HUES64 (cell line): ENCODE measurements around the gene RALGAPB.
"Not testable (repeated sequence)": the region's sequence is repeated elsewhere in the genome, so short reads cannot be mapped to it uniquely, and the experiment has no call there.

Experiments used
- H3K27ac ChIP-seq: 2 replicates; pipeline ENCODE4 v1.7.0; 2013; ENCODE audit warnings: low read depth, low read length, inconsistent platforms
- H3K27me3 ChIP-seq: 2 replicates; pipeline ENCODE4 v1.6.1; 2013; ENCODE audit warnings: mild to moderate bottlenecking, low read length; ENCODE audit not compliant: insufficient read depth
- H3K36me3 ChIP-seq: 2 replicates; pipeline ENCODE4 v1.6.1; 2013; ENCODE audit warnings: mild to moderate bottlenecking, low read length; ENCODE audit not compliant: insufficient read depth
- H3K4me1 ChIP-seq: 2 replicates; pipeline ENCODE4 v1.6.1; 2013; ENCODE audit warnings: mild to moderate bottlenecking, low read length, moderate library complexity; ENCODE audit not compliant: insufficient read depth
- H3K4me3 ChIP-seq: 2 replicates; pipeline ENCODE4 v1.5.1; 2013; ENCODE audit warnings: mild to moderate bottlenecking, low read length, moderate library complexity
- H3K9ac ChIP-seq: 2 replicates; pipeline ENCODE4 v1.6.1; 2013; ENCODE audit warnings: mild to moderate bottlenecking, low read depth, low read length
- H3K9me3 ChIP-seq: 2 replicates; pipeline ENCODE4 v1.6.1; 2013; ENCODE audit warnings: low read depth, low read length; ENCODE audit not compliant: insufficient read depth
- WGBS: fragments of 150-250, 120-280 bp; methylation state at CpG from one replicate; pipeline ENCODE4 v1.1.7; 2013; ENCODE audit warnings: missing lambda C conversion rate; 5-methylcytosine and 5-hydroxymethylcytosine counted together

The RALGAPB gene

DNA sequence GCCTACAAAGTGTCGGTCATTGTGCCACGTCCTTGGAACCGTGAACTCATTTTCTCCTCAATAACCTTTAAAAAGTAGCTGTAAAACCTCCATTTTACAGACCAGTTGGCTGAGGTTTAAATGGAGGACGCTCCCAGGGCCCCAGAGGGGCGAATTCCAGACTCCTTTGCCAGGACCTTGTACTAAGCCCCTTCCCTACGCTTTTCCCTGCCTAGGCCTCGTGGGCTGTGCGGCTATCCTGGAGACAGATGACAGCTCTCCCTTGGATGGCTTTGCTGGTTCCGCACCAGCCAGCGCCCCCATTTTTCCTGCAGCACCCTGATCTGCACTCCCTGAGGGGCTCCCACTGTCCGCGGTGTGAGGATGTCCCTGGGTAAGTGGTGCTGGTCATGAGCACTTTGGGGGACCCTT, 25.4 kb upstream of the RALGAPB start:
- peak overlapping the region; percentile 86 for H3K27ac ChIP-seq
- H3K27me3 ChIP-seq = no peaks in the 10 kb centered on the region
- peaks cover 30% of the 10 kb centered on the region for H3K36me3 ChIP-seq
- H3K4me1 ChIP-seq = peaks cover 9% of the 10 kb centered on the region
- peak overlapping the region; percentile 96 for H3K9ac ChIP-seq
- 66% methylated on average over 12 of the region's 12 CpGs for WGBS
- H3K9me3 ChIP-seq = no peaks in the 10 kb centered on the region
- peak overlapping the region; percentile 97 for H3K4me3 ChIP-seq

DNA sequence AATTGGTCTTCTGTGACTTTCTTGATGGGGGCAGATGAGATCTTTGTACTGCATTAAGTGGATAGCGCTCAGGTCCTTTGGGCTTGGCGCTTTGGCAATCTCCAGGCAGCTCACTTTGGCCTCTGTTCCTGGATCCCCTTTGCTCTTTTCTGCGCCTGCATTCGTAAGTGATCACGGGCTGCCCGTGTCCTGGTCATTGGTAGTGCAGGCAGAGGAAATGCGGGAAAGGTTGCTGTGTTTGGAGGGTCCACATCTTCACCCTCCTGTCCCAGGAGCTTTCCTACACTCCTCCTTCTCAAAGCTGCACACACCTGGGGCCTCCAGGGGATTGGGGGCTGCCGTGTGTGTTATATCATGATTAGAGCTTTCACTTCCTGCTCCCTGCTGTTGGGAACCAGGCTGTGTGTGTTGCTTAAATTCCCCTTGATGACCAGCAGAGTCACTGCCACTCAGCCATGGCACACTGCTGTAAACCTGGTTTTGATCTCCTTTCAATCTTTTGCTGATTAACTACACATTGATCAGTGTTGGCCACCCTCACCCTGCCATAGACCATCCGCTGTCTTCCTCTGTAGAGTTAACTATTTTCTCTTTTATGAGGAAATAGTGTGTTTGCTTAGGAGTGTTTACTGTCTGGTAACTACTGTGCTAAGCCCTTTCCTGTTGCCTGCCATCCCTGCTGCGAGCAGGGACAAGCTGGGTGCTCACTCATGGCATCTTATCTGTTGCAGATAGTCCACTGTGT, 24.5 kb upstream of the RALGAPB start:
- no peak overlapping the region for H3K9ac ChIP-seq
- H3K4me3 ChIP-seq = peak overlapping the region; percentile 97; the same call in 1 of the 2 replicates
- no peak overlapping the region for H3K27ac ChIP-seq
- peaks cover 30% of the 10 kb centered on the region for H3K36me3 ChIP-seq
- H3K4me1 ChIP-seq = peaks cover 9% of the 10 kb centered on the region
- no peaks in the 10 kb centered on the region for H3K9me3 ChIP-seq
- H3K27me3 ChIP-seq = no peaks in the 10 kb centered on the region
- WGBS = 92% methylated on average over 9 of the region's 10 CpGs

DNA sequence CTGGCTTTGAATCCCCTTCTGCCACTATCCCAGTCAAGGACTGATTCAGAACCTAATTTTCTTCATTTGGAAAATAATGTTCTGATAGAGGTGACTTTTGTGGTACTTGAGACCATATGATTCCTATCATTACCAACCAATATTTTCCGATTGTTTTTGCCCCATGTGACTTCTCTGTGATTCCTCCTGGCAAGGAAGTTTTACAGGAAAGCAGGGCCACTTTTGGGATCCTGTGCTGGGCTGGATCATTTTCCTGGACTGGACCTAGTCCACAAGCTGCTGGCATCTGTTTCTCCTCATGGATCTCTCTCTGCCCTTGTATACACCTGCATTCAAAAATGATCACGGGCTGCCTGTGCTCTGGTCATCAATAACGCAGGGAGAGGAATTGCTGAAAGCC, 23.6 kb upstream of the RALGAPB start:
- Histone ChIP-seq H3K9me3 (no peaks in the 10 kb centered on the region), H3K27me3 (no peaks in the 10 kb centered on the region), H3K9ac (no peak overlapping the region), H3K36me3 (peaks cover 30% of the 10 kb centered on the region), H3K4me1 (peaks cover 9% of the 10 kb centered on the region), H3K27ac (no peak overlapping the region), H3K4me3 (no peak overlapping the region)
- WGBS = 93% methylated on average over 3 of the region's 3 CpGs

- Histone ChIP-seq H3K9ac (no peak overlapping the region), H3K9me3 (no peaks in the 10 kb centered on the region), H3K36me3 (peaks cover 30% of the 10 kb centered on the region), H3K4me1 (peaks cover 9% of the 10 kb centered on the region), H3K27me3 (no peaks in the 10 kb centered on the region), H3K4me3 (no peak overlapping the region), H3K27ac (no peak overlapping the region)
- WGBS = 82% methylated on average over 7 of the region's 7 CpGs
Observed at GRCh38 chr20:38450412-38450975, 22.1 kb upstream of the RALGAPB start.

GRCh38 chr20:38452880-38453624, 19.6 kb upstream of the RALGAPB start:
- no peak overlapping the region for H3K4me3 ChIP-seq
- no peak overlapping the region for H3K27ac ChIP-seq
- H3K4me1 ChIP-seq = no peaks in the 10 kb centered on the region; the same call in 1 of the 2 replicates
- no peaks in the 10 kb centered on the region for H3K27me3 ChIP-seq
- peaks cover 30% of the 10 kb centered on the region for H3K36me3 ChIP-seq
- 92% methylated on average over 16 of the region's 19 CpGs for WGBS
- H3K9me3 ChIP-seq = no peaks in the 10 kb centered on the region
- H3K9ac ChIP-seq = no peak overlapping the region

DNA sequence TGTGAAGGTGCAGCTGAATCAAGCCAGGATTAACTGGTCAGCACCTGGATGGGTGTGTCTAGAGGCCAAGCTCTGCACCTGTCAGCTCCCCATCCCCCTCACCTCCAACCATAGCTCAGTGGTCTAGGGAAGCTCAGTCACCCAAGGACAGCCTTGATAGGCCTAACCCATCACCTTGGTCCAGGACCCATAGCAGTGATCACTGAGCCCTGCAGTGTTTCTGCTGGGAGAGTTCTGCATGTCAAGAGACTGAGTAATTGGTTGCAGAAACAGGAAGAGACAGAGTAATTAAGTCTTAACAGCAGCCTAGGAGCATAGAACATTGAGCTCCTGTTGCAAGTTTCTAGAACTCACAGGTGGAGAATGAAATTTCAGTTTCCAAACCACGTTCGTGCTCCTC, 18.7 kb upstream of the RALGAPB start:
- Histone ChIP-seq H3K36me3 (peaks cover 24% of the 10 kb centered on the region), H3K4me3 (no peak overlapping the region), H3K9ac (no peak overlapping the region), H3K9me3 (no peaks in the 10 kb centered on the region), H3K4me1 (no peaks in the 10 kb centered on the region; the same call in 1 of the 2 replicates), H3K27ac (no peak overlapping the region), H3K27me3 (no peaks in the 10 kb centered on the region)
- 91% methylated on average over 2 of the region's 2 CpGs for WGBS

DNA sequence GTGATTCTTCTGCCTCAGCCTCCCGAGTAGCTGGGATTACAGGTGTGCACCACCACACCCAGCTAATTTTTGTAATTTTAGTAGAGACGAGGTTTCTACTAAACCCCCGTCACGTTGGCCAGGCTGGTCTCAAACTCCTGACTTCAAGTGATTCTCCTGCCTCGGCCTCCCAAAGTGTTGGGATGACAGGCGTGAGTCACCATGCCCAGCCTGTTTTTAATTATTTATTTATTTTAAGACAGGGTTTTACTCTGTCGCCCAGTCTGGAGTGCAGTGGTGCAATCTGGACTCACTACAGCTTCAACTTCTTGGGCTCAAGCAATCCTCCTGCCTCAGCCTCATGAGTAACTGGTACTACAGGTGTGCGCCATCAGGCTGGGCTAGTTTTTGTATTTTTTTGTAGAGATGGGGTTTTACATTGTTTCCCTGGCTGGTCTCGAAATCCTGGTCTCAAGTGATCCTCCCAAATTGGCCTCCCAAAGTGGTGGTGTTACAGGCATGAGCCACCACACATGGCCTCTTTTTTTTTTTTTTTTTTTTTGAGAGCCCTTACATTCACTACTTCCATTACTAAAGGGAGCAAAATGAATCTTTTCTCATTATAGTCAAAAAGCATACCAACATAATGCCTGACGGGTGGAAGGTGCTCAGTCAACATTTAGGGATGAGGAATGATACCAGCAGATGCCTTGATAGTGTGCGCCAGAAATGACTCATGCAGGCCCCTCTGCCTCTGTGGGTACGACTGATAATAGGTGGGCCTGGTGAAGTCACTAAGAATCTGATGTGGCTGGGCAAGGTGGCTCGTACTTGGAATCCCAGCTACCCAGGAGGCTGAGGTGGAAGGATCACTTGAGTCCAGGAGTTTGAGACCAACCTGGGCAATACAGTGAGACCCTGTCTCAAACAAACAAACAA, 17.8 kb upstream of the RALGAPB start:
- WGBS = 92% methylated on average over 13 of the region's 13 CpGs
- peaks cover 15% of the 10 kb centered on the region for H3K36me3 ChIP-seq
- no peaks in the 10 kb centered on the region for H3K9me3 ChIP-seq
- H3K4me1 ChIP-seq = no peaks in the 10 kb centered on the region; the same call in 1 of the 2 replicates
- H3K4me3 ChIP-seq = no peak overlapping the region
- no peak overlapping the region for H3K27ac ChIP-seq
- H3K9ac ChIP-seq = no peak overlapping the region
- H3K27me3 ChIP-seq = no peaks in the 10 kb centered on the region

DNA sequence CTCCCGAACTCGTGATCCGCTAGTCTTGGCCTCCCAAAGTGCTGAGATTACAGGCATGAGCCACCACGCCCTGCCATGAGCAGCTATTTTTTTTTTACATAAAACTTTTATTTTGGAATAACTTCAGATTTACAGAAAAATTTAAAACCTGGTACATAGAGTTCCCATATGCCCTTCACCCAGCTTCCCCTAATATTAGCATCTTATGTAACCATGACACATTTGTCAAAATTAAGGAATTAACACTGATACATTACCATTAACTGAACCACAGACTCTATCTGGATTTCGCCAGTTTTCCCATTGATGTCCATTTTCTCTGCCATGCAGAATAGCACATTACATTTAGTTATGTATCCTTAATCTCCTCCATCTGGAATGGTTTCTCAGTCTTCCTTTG, 14.3 kb upstream of the RALGAPB start:
- Histone ChIP-seq H3K27me3 (no peaks in the 10 kb centered on the region), H3K36me3 (no peaks in the 10 kb centered on the region), H3K9ac (no peak overlapping the region), H3K4me3 (no peak overlapping the region), H3K27ac (no peak overlapping the region), H3K4me1 (peaks cover 5% of the 10 kb centered on the region; the same call in 1 of the 2 replicates), H3K9me3 (no peaks in the 10 kb centered on the region)
- 97% methylated on average over 5 of the region's 5 CpGs for WGBS

- H3K27me3 ChIP-seq = no peaks in the 10 kb centered on the region
- no peaks in the 10 kb centered on the region for H3K9me3 ChIP-seq
- peak overlapping the region; percentile 34; the same call in 1 of the 2 replicates for H3K9ac ChIP-seq
- H3K4me3 ChIP-seq = no peak overlapping the region
- H3K36me3 ChIP-seq = no peaks in the 10 kb centered on the region
- H3K4me1 ChIP-seq = peaks cover 5% of the 10 kb centered on the region; the same call in 1 of the 2 replicates
- WGBS = 79% methylated on average over 4 of the region's 5 CpGs
- H3K27ac ChIP-seq = 0 out of 2 replicates have a peak overlapping the region, but pooled peaks have one; percentile 35
Observed at GRCh38 chr20:38460040-38460623, 12.5 kb upstream of the RALGAPB start.

- H3K36me3 ChIP-seq, H3K27ac ChIP-seq: not testable (repeated sequence)
- no CpG with 5 or more reads among the region's 2 CpGs for WGBS
Observed at GRCh38 chr20:38460631-38461030, 12.0 kb upstream of the RALGAPB start.

More at GRCh38 chr20:38460631-38461030, 12.0 kb upstream of the RALGAPB start:
- peak overlapping the region; percentile 34; the same call in 1 of the 2 replicates for H3K9ac ChIP-seq
- H3K27me3 ChIP-seq, H3K4me1 ChIP-seq, H3K4me3 ChIP-seq, H3K9me3 ChIP-seq: not testable (repeated sequence)
